K562 (cell line): ENCODE results near the gene ZNF865. TPM values are rescaled to one million over a fixed set of nuclear protein-coding genes. Genes with fewer than 3 reads are reported as not detected.
A peak's percentile ranks its signal among the peaks of the same experiment; 100 is the strongest.

Experiments used
- ATAC-seq: fragments of 200-7000 bp; cut with Tn5 transposase; 3 replicates; pipeline ENCODE4 v1.9.1; 2020; ENCODE audit warnings: moderate library complexity
- BruUV-seq: library from RNA; stranded (reverse); fragments of 400-500 nt; replicated peaks from 2 replicates; lab custom pipeline; 2021; lab: Mats Ljungman, UMichigan
- CTCF ChIA-PET: fragments of 300-600 bp; formaldehyde crosslinking; extraction: SDS; loops from one replicate; lab custom pipeline; 2021; ENCODE audit warnings: low intra/inter-chr PET ratio; lab: Yijun Ruan, JAX
- POLR2A ChIA-PET: fragments of 300-600, 350-650 bp; sonication (Branson Sonifier 250); formaldehyde crosslinking; extraction: SDS; loops from one replicate; lab custom pipeline; 2021; ENCODE audit warnings: antibody characterized with exemption, inconsistent platforms; lab: Yijun Ruan, JAX
- DNase-seq, 4 experiments: peaks; one replicate each; pipeline versions ENCODE4 v3.0.0 to v3.0.0-alpha.2; 2011 to 2018; ENCODE audit warnings: low spot score in 3 of 4, mixed read lengths in 3 of 4; ENCODE audit errors: extremely low read depth in 1 of 4
- FAIRE-seq: peaks from 2 replicates; lab custom pipeline; 2011; peaks lifted over from hg19 to GRCh38; lab: Jason Lieb, UNC
- H2AFZ ChIP-seq: 2 replicates; pipeline ENCODE4 v1.6.0; 2011; ENCODE audit warnings: low read depth, low read length, control low read depth, inconsistent platforms
- H3K27ac ChIP-seq: fragments of 200-600 bp; 3 replicates; pipeline ENCODE4 v1.8.0; 2011; ENCODE audit warnings: low read depth, mild to moderate bottlenecking, control low read depth, inconsistent platforms, low read length, moderate library complexity, mixed read lengths; ENCODE audit errors: extremely low read depth
- H3K27me3 ChIP-seq, 2 experiments: fragments of 300-600 bp in 1 of 2; 2 replicates in 1 of 2; 3 replicates in 1 of 2; pipeline versions ENCODE4 v1.6.0 to v1.8.0; 2011; ENCODE audit warnings: inconsistent platforms in 2 of 2, low read length in 2 of 2, mild to moderate bottlenecking in 1 of 2, mixed read lengths in 1 of 2, moderate library complexity in 1 of 2; ENCODE audit not compliant: control insufficient read depth in 2 of 2, insufficient read depth in 2 of 2
- H3K36me3 ChIP-seq: fragments of 300-600 bp; 3 replicates; pipeline ENCODE4 v1.8.0; 2011; ENCODE audit warnings: mild to moderate bottlenecking, low read length, inconsistent platforms; ENCODE audit not compliant: control insufficient read depth, insufficient read depth
- H3K4me1 ChIP-seq, 2 experiments: fragments of 200-600 bp in 1 of 2; replicated peaks in 1 of 2; 2 replicates in 1 of 2; 3 replicates in 1 of 2; pipeline versions ENCODE4 v1.5.1 to v1.8.0; 2011; ENCODE audit warnings: inconsistent platforms in 2 of 2, low read length in 2 of 2, mild to moderate bottlenecking in 1 of 2, mixed read lengths in 1 of 2, moderate library complexity in 1 of 2; ENCODE audit not compliant: control insufficient read depth in 2 of 2, insufficient read depth in 2 of 2
- H3K4me2 ChIP-seq: 2 replicates; pipeline ENCODE4 v1.6.1; 2011; ENCODE audit warnings: low read length, control low read depth, inconsistent platforms, mixed read lengths; ENCODE audit not compliant: insufficient read depth
- H3K4me3 ChIP-seq: fragments of 200-600 bp; sonication (generic), shearing (Covaris generic); 2 replicates; pipeline ENCODE4 v1.5.1; 2016; ENCODE audit warnings: control low read depth, inconsistent platforms
- H3K79me2 ChIP-seq: fragments of 200-600 bp; 3 replicates; pipeline ENCODE4 v1.8.0; 2011; ENCODE audit warnings: low read length, inconsistent platforms; ENCODE audit not compliant: control insufficient read depth, insufficient read depth
- H3K9ac ChIP-seq, 2 experiments: 2 replicates each; pipeline versions ENCODE4 v1.6.0 to v1.6.1; 2011; ENCODE audit warnings: low read depth in 2 of 2, low read length in 2 of 2, control low read depth in 1 of 2, inconsistent platforms in 1 of 2, mild to moderate bottlenecking in 1 of 2, mixed read lengths in 1 of 2; ENCODE audit not compliant: insufficient read depth in 1 of 2
- H3K9me1 ChIP-seq: one replicate; pipeline ENCODE4 v1.6.0; 2011; ENCODE audit warnings: inconsistent platforms, mild to moderate bottlenecking, low read length, moderate library complexity; ENCODE audit not compliant: control insufficient read depth, insufficient read depth
- H3K9me3 ChIP-seq: replicated peaks from 2 replicates; pipeline ENCODE4 v1.5.1; 2011; ENCODE audit warnings: low read depth, low read length, inconsistent platforms; ENCODE audit not compliant: control insufficient read depth, insufficient read depth
- H4K20me1 ChIP-seq: replicated peaks from 2 replicates; pipeline ENCODE4 v1.6.1; 2011; ENCODE audit warnings: low read length, inconsistent platforms, mixed read lengths; ENCODE audit not compliant: control insufficient read depth, insufficient read depth
- ADNP ChIP-seq: fragments of 200-800 bp; sonication (Bioruptor generic); IDR thresholded peaks from 2 replicates; pipeline ENCODE4 v1.6.1; 2016; ENCODE audit warnings: missing genetic modification characterization, missing compliant biosample characterization
- CREM ChIP-seq: IDR thresholded peaks from 2 replicates; pipeline ENCODE4 v1.6.1; 2014; ENCODE audit warnings: antibody characterized with exemption, low read depth
- E2F4 ChIP-seq: sonication (generic); formaldehyde crosslinking; IDR thresholded peaks from 2 replicates; pipeline ENCODE4 v1.8.0; 2022; ENCODE audit warnings: mild to moderate bottlenecking, low read depth, missing genetic modification reagents
- GATAD2A ChIP-seq: fragments of 450-650 bp; IDR thresholded peaks from 2 replicates; pipeline ENCODE4 v1.6.1; 2017
- HNRNPH1 ChIP-seq: fragments of 200-400 bp; formaldehyde crosslinking; optimal IDR thresholded peaks from 2 replicates; pipeline ENCODE3; 2017; ENCODE audit warnings: low read depth, mild to moderate bottlenecking, low read length, moderate library complexity
- KAT8 ChIP-seq: fragments of 450-650 bp; IDR thresholded peaks from 2 replicates; pipeline ENCODE4 v1.6.1; 2016; ENCODE audit warnings: low read depth, mild to moderate bottlenecking
- MCM3 ChIP-seq: fragments of 450-650 bp; IDR thresholded peaks from 2 replicates; pipeline ENCODE4 v1.6.1; 2016
- MITF ChIP-seq: IDR thresholded peaks from 2 replicates; pipeline ENCODE4 v1.6.1; 2014; ENCODE audit warnings: antibody characterized with exemption
- MLX ChIP-seq, 2 experiments: fragments of 450-650 bp in 1 of 2; sonication (generic) in 1 of 2; formaldehyde crosslinking; conservative IDR thresholded peaks; 2 replicates each; pipeline versions ENCODE4 v1.4.0 to v1.8.1; 2020 to 2022; ENCODE audit warnings: mild to moderate bottlenecking in 1 of 2, missing genetic modification reagents in 1 of 2
- TCF15 ChIP-seq: fragments of 250-450 bp; sonication (Bioruptor Pico); IDR thresholded peaks from 2 replicates; pipeline ENCODE4 v1.8.0; 2022; ENCODE audit warnings: moderate library complexity, mild to moderate bottlenecking, inconsistent platforms
- ZNF212 ChIP-seq: fragments of 450-650 bp; formaldehyde crosslinking; IDR thresholded peaks from 2 replicates; pipeline ENCODE4 v1.4.0; 2020; ENCODE audit warnings: mild to moderate bottlenecking
- ZNF224 ChIP-seq: sonication (generic); formaldehyde crosslinking; IDR thresholded peaks from 2 replicates; pipeline ENCODE4 v1.8.0; 2022; ENCODE audit warnings: mild to moderate bottlenecking, missing genetic modification reagents
- ZNF57 ChIP-seq: fragments of 450-650 bp; formaldehyde crosslinking; IDR thresholded peaks from 2 replicates; pipeline ENCODE4 v1.4.0; 2020; ENCODE audit warnings: mild to moderate bottlenecking, moderate library complexity
- ZNF644 ChIP-seq: fragments of 200-800 bp; sonication (Bioruptor generic); IDR thresholded peaks from 2 replicates; pipeline ENCODE4 v1.6.1; 2016; ENCODE audit warnings: low read depth, missing genetic modification characterization, missing compliant biosample characterization
- WGBS: fragments of 100-300 bp; shearing (Covaris generic); methylation state at CpG from one replicate; pipeline ENCODE4 v1.1.6; 2016; ENCODE audit warnings: low coverage, mixed read lengths; ENCODE audit not compliant: insufficient coverage; ENCODE audit errors: missing lambda C conversion rate; 5-methylcytosine and 5-hydroxymethylcytosine counted together
- in situ Hi-C: fragments of 300-500 bp; cut with MboI; formaldehyde crosslinking; loops from 4 replicates; pipeline ENCODE4 v1.15.0; 2018; ENCODE audit warnings: inconsistent platforms, mixed read lengths
- intact Hi-C: fragments of 100-400 bp; cut with micrococcal nuclease; formaldehyde crosslinking; loops from 2 replicates; pipeline ENCODE4 v1.14.2; 2022
- polyA plus RNA-seq, 8 experiments: library from polyadenylated mRNA; depleted of rRNA in 4 of 8; stranded (reverse) in 5 of 8; unstranded in 3 of 8; fragments of >200 nt; fragmentation: Nextera tagmentation in 2 of 8; fragmentation: Illumina TruSeq in 1 of 8; extraction: Ambion mirVana in 2 of 8; extraction: Trizol in 1 of 8; gene quantifications; 2 replicates each; pipeline versions ENCODE4 v1.2.1 to v1.2.3, GENCODE V29; 2011 to 2014; ENCODE audit warnings: inconsistent platforms in 1 of 8, missing spikeins in 1 of 8
- total RNA-seq, 7 experiments: library from RNA; depleted of rRNA in 6 of 7; stranded (reverse); fragments of >200 nt in 6 of 7; fragmentation: Illumina TruSeq in 2 of 7; extraction: Trizol in 2 of 7; gene quantifications; 2 replicates each; pipeline versions ENCODE4 v1.2.1 to v1.2.3, GENCODE V29; 2011 to 2021; ENCODE audit warnings: low replicate concordance in 1 of 7

Gene ZNF865
- total and polyA plus RNA-seq, 9 of the 15 experiments (the other 6 are each of a cell fraction or from before 2014, with no cell fraction given) = 0.40 to 18.8 (median 1.6) TPM; not detected in 2

GRCh38 chr19:55598034-55598433, 7.4 kb upstream of the ZNF865 start:
- no peaks in the 10 kb centered on the region for H3K9me1 ChIP-seq
- POLR2A ChIA-PET = interaction anchor here (3.4 kb wide), 1 partner anchor 10 kb away, joined by 22 read pairs; no protein-coding TSS in a partner anchor
- no peak overlapping the region for H3K9ac ChIP-seq
- in situ Hi-C loops (no loop called here), intact Hi-C loops (no loop called here)
- BruUV-seq = no TSS peak
- no peak overlapping the region for H2AFZ ChIP-seq
- DNase-seq (peak in 1 of 4 experiments; percentile 9), FAIRE-seq (no peak), ATAC-seq (no peak)
- H3K4me1 ChIP-seq = peaks cover 15 to 27% of the 10 kb centered on the region in 2 experiments; a peak in 4 of 5 replicates
- H3K4me2 ChIP-seq = 0 out of 2 replicates have a peak overlapping the region, but pooled peaks have one; percentile 51
- peaks cover 32% of the 10 kb centered on the region; the same call in 2 of the 3 replicates for H3K36me3 ChIP-seq
- H3K79me2 ChIP-seq = peaks cover 18% of the 10 kb centered on the region
- CTCF ChIA-PET = no interaction called here
- H3K4me3 ChIP-seq = no peak overlapping the region
- 97% methylated on average over 9 of the region's 9 CpGs for WGBS
- no peaks in the 10 kb centered on the region for H3K27me3 ChIP-seq
- no peak overlapping the region for H3K27ac ChIP-seq
- H3K9me3 ChIP-seq = peaks cover 3% of the 10 kb centered on the region; the same call in 1 of the 2 replicates
- H4K20me1 ChIP-seq = no peaks in the 10 kb centered on the region
- TF ChIP-seq MITF (no peak), ZNF57 (CRISPR knock-in tag) (no peak), E2F4 (no peak), HNRNPH1 (no peak), TCF15 (CRISPR knock-in tag) (no peak), KAT8 (no peak), ZNF224 (CRISPR knock-in tag) (no peak), ADNP (no peak), GATAD2A (no peak), MLX (CRISPR knock-in tag; conservative IDR thresholded peaks at IDR 0.05) (no peak), ZNF644 (tag) (no peak), ZNF212 (CRISPR knock-in tag) (no peak), MCM3 (no peak), CREM (no peak)
